Activated CD4-positive, alpha-beta T cell treated with anti-CD3 and anti-CD28 coated beads, Interleukin-2, amount 50 U/mL, for 1 hour (primary cell): ENCODE measurements around the gene SLC7A14.

ENCODE experiments used
- DNase-seq: peaks from one replicate; pipeline ENCODE4 v3.0.0-alpha.2; 2020

Gene SLC7A14

GRCh38 chr3:170585937-170586310, at the start of gene SLC7A14:
Gene SLC7A14 (minus strand): TSS chr3:170586075. CDS start chr3:170526936, 59,139 bp downstream.
- no peak for DNase-seq

DNA sequence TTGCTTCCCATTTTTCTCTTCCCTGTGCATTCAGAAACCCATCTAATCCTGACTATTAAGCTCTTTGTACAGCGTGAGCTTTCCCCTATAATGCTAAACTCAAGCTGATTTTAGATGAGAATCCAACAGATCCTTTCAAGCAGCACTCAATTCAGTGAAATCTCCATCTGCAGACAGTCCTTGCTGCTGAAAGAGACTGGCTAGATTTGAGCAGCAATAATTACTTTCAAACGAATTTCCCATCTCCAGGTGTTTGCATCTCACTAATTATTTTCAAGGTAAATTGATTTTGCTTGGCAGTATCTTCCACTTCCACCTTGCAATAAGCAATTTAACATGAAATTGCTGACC, 49.5 kb upstream of the SLC7A14 start:
- DNase-seq, result no peak

DNA sequence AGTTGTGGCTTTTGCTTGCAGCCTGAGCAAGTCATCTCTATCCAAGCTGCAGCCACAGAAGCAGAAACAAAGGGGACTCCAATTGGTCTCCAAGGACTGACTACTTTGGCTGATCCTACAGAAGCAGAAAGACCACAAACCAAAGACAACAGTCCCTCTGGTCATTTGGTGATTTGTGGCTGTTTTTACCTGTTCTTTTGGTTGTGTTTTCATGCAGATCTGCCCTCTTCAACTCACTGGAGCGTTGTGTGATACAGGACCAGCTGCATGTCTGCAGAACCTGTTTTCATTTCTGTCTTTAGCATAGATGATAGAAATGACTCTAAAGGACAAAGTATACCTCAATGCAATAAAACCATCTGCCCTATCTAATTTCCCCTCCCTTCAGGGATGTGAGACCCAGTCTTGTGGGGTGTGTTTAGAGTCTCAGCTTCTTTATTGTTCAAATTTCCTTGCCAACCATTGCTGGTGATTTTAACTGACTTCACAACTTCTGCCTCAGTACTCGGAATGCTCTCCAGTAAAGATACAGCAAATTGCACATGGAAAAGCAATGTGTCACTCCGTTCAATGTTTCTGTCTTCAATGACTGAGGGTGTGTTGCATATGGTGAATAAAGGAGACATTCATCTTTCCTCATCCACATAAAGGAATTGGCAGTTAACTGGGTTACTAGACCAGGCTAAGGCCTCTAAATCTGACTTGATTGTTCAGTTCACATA, 48.9 kb upstream of the SLC7A14 start:
- DNase-seq, result no peak

DNA sequence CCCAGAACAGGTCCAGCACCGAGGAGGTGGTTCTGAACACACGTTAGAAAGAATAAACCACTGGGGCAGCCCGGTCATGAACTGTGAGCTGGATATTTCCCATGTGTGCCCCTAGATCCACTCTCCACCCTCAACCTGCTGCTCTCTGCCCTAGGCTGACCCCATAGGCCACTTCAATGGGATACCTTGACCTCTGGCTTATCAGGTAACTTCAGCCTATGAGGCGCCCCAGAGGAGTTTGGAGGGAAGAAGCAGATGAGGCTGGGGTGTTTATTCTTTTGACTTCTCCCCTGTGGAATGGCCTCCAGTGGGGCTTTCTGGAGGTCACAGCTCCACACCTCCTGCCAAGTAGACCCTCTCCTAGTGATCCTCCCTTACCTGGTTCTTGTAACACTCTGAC, 47.7 kb upstream of the SLC7A14 start:
- no peak for DNase-seq

DNA sequence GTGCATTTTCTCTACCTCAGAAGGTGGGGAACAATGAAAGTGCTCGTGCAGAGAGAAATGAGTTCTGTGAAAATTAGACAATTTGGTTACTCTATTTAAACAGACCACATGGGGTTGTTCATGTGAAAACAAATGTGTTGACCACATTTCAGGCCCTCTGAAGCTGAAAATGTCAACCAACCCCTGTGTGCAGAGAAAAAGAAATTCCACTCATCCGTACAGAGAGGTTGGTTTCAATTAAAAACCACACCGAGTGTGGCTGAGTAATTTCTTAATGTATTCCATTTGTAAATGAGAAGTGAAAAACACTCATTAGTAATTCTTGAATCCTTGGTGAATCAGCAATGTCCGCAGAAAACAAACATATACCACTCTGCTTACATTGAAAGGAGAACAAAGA, 46.9 kb upstream of the SLC7A14 start:
- no peak for DNase-seq

- no peak for DNase-seq
Measured at GRCh38 chr3:170631755-170632488, 46.0 kb upstream of the SLC7A14 start.

DNA sequence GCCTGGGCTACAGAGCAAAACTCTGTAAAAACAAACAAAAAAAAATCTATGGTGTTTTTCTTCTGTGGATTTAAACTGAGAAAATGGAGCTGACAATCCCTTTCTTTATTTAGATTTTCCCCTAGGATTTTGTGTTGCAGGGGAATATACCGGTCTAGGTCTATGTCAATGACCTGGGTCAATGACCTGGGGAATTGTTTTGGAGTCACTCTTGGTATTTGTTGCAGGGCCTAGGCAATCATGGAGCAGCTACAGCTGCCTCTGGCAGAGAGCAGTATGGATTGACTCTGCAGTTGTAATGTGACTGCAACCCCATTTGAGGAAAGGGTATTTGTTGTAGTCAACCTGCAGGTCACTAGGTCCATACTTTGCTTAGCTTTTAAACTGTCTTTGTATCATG, 37.6 kb upstream of the SLC7A14 start:
- no peak for DNase-seq

DNA sequence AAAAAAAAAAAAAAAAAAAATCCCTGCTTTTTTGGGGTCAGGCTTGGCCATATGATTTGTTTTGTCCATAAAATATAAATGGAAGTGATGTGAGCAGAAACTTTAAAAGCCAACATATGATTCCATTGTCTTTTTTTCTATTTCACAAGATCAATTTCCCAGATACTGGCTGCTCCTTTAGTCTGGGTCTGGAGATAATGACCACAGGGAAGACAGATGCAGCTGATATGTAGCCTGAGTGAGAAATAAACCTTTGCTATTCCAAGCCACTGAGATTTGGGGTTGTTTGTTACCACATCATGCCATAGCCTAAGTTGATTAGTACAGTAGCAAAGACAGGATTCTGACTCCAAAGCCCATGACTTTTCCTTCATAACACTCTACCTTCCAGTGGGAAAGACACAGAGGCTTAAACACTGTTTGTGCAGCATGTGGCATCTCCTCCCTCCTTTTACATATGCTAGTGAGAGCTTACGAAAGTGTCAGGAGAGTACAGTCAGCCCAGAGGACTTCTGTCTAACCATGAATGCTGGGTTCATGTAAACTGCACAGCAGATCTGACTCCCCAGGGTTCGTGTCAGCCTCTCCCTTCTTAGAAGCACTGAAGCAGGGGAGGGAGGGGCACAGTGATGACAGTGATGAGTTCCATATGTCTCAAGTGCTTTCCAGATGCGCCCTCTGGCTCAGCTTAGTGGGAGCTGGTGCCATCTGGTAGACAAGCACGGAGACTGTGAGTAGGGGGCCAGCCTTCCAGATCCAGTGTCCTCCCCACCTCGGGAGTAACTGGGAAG, 36.7 kb upstream of the SLC7A14 start:
- DNase-seq, result no peak

- no peak for DNase-seq
Measured at GRCh38 chr3:170621256-170621655, 35.4 kb upstream of the SLC7A14 start.

DNA sequence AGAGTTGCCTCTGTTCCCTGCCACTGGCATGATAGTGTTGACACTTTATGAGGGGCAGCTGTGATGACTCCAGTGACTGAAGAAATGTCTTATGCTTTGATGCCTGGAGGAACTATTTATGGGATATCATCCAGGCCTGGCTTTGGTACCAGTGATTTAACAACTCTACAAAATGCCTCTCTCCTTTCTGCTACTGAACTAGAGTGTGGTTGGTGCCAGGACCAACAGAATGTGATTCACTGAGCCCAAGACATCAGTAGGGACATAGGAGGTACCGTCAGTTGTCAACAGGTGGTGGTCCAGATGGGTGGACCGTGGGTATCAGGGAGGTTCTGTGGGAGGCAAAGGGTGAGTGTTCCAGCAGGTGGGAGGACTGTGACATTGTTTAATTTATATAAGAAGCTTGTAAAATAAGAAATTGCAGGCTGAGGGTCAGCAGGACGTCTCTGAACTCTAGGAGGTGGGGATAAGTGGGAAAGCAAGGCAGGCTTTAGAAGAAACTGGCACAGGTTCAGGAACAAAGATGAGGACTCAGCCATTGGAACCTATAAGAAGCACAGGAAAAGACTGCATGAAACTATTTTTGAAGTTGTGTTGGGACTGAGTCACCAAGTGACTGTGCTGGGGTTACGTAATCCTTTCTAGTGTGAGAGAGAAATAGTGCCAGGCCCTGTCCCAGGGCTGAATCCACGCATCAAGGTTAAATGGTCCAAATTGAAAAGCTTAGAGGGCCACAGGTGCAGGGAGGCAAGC, 28.5 kb upstream of the SLC7A14 start:
- DNase-seq, result no peak

DNA sequence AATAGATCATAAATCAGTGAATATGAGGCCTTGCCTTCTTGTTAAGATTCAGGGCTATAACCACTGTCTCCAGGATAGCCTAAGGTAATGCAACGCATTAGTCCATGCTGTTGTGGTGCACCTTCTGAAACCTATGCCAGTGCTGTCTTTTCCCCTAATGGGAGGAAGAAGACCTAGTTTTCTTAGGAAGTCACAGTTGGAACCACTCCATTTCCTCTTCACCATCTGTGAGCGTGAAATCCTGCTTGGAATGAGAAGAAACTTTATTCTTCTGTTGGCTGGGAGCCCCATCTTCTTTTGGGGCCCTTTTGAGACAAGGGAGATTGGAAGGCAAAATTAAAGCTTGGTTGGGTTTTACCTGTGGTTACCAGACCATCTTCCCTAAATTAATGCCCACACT, 25.9 kb upstream of the SLC7A14 start:
- DNase-seq, result no peak

- no peak for DNase-seq
Measured at GRCh38 chr3:170610321-170610884, 24.5 kb upstream of the SLC7A14 start.

DNA sequence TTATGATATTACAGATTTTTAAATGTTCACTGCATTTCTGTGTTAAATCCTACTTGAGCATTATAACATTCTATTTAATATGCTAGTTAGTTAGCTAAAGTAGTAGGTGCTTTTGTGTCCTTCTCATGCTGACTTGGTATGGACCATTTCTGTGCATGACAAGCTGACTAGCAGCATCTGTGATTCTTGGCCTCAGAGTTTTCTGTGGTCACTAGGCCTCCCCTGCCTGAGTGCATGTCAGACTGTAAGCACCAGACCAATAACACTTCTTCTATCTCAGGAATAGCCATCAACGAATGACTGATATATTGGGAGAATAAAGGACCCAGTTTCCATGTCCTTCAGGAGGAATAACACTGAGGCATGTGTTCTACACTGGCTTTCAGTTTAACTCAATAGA, 22.6 kb upstream of the SLC7A14 start:
- no peak for DNase-seq

GRCh38 chr3:170606675-170607074, 20.8 kb upstream of the SLC7A14 start:
- DNase-seq, result no peak

DNA sequence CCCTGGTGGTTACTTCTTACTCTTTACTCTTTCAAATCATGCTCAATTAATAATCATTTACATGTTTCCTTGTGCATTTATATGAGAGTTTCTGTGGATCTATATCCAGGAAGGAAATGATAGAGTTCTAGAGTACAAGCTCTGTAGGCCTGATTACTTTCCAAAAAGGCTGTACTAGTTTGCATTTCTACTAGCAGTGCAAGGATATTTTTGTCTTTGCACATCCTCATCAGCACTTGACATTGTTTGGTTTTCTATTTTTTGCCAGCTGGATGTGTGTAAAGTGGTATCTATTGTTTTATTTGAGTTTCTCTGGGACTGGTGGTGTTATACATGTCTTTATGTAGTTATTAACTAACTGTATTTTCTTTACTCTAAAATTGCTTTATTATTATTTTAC, 19.6 kb upstream of the SLC7A14 start:
- no peak for DNase-seq

DNA sequence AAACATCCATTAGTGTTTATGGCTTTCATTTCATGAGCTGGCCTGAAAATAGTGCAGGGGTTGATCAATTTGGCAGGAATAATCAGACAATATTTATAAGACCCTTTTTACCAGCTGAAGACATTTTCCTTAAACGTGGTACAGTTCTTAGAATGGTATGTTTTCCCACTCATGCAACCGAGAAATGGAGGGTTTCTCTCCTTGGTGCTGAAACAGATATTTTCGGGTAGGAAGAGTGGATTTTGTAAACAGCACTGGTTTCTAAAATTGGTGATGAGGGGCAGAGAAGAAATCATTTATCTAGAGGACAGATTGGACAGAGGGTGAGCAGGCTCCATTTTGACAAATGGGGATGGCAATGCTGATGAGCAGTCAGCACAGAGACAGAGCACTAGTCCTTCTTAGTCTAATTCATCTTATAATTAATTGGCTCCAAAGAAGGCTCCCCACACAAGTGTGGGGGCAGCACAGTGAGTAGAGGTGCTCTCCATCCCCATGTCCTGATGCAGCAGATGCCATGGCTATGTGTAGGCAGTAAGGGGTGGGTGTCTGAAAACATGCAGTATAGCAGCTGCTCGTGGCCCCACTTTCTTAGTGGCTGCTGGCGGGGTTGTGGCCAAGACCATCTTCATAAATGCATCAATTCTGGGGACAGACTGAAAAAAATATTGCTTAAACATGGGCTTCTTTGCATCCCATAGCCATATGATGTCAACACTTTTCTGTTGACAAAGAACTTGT, 18.1 kb upstream of the SLC7A14 start:
- no peak for DNase-seq

DNA sequence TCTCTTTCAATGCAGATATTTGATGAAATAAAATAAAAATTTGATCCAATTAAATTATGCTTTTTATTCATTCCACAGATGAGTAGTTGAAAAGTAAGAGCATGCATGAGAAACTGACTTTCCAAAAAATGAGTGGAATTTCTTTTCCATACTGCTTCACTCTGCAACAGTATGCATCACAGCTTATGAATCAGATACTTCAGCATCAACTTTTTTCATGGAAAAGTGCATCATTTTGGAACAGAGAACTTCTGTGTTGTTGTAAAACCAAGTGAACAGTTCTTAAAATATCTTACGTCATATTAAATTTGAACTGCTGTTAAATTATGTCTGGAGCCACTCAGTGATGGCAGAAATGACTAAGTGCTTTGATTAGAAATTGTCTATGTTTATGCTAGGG, 16.7 kb upstream of the SLC7A14 start:
- DNase-seq, result no peak

GRCh38 chr3:170600005-170600624, 14.2 kb upstream of the SLC7A14 start:
- DNase-seq, result no peak

- DNase-seq, result no peak
Measured at GRCh38 chr3:170599091-170599490, 13.2 kb upstream of the SLC7A14 start.

- no peak for DNase-seq
Measured at GRCh38 chr3:170598091-170598502, 12.2 kb upstream of the SLC7A14 start.

DNA sequence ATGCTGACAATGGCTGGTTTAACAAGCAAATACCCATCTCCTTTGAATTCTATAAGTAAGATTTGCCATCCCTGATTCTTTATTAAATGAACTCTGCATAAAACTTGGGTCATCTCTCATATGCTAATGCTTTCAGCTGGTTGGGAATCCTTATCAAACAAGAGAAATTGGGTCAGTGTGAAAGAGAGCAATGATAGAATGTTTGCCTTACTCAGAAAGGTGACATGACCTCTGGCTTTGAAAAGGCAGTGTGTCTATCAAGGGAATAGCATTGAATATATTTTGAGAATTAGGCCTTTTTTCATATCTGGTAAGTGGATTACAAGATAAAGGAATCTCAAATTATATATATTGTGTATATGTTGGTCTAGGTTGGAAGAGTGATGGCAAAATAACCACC, 8.7 kb upstream of the SLC7A14 start:
- DNase-seq, result no peak

DNA sequence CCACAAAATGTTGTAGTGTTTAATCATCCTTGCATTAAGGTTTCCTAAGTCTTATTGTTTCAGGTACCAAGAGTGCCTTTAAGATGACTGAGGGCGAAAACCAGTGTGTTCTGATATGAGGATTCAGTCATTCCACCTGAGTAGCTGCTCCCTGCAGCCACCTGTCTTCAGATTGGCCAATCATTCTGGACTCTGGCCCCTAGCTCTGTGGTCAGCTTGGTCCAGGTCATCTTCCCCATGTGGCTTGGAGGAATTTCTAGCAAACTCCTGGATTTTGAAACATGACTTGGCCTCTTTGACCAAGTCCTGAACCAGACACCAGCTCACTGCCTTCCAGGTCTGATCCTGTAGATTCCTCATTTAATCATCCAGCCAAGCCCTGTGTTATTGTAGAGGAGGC, 7.8 kb upstream of the SLC7A14 start:
- no peak for DNase-seq
